Right renal pelvis (tissue), 4 donors: ENCODE results near the gene ACVR1B. TPM values are rescaled to one million over a fixed set of nuclear protein-coding genes. Genes with fewer than 3 reads are reported as not detected.
A peak's percentile ranks its signal among the peaks of the same experiment; 100 is the strongest.

Experiments used
- DNase-seq, 4 donors: peaks; one replicate each; pipeline ENCODE4 v3.0.0-alpha.2; 2013; ENCODE audit warnings: low read depth in 4 of 4, low spot score in 3 of 4, missing footprints in 1 of 4
- polyA plus RNA-seq, 4 donors: library from polyadenylated mRNA; unstranded; fragments of 120-200 nt; gene quantifications; one replicate each; pipeline ENCODE4 v1.2.1, GENCODE V29; 2013; ENCODE audit not compliant: insufficient read length in 4 of 4

Gene ACVR1B
- polyA plus RNA-seq, 4 donors, result 59.1 to 61.9 (median 59.3) TPM

- DNase-seq, result no peak
Measured at GRCh38 chr12:51997136-51997535, 45.6 kb downstream of the ACVR1B start.

GRCh38 chr12:52003016-52003550, 51.6 kb downstream of the ACVR1B start:
- no peak for DNase-seq

GRCh38 chr12:52003591-52003990, 52.1 kb downstream of the ACVR1B start:
- DNase-seq, result no peak

- DNase-seq, result no peak
Measured at GRCh38 chr12:52004042-52004648, 52.6 kb downstream of the ACVR1B start.

- DNase-seq, result no peak
Measured at GRCh38 chr12:52005218-52005902, 53.9 kb downstream of the ACVR1B start.

GRCh38 chr12:52005903-52006703, 54.6 kb downstream of the ACVR1B start:
- no peak for DNase-seq

- no peak for DNase-seq
Measured at GRCh38 chr12:52006726-52007157, 55.2 kb downstream of the ACVR1B start, which contains the start of gene TAMALIN. TSS of gene TAMALIN (plus strand) at chr12:52006946. CDS start at chr12:52007020, 74 bp downstream.

GRCh38 chr12:52007158-52007921, 55.8 kb downstream of the ACVR1B start:
- DNase-seq, result no peak

- DNase-seq, result no peak
Measured at GRCh38 chr12:52007982-52008510, 56.5 kb downstream of the ACVR1B start.

GRCh38 chr12:52009081-52009751, 57.7 kb downstream of the ACVR1B start:
- no peak for DNase-seq

GRCh38 chr12:52010152-52010622, 58.7 kb downstream of the ACVR1B start:
- peak in 2 of 4 donors; percentile 81 to 84 for DNase-seq

- DNase-seq, result no peak
Measured at GRCh38 chr12:52010692-52011601, 59.4 kb downstream of the ACVR1B start.

GRCh38 chr12:52011602-52012214, 60.2 kb downstream of the ACVR1B start:
- no peak for DNase-seq

- DNase-seq, result no peak
Measured at GRCh38 chr12:52013626-52014310, 62.3 kb downstream of the ACVR1B start.

- no peak for DNase-seq
Measured at GRCh38 chr12:52014567-52015530, 63.4 kb downstream of the ACVR1B start.

GRCh38 chr12:52015532-52016041, 64.1 kb downstream of the ACVR1B start:
- DNase-seq, result no peak
